Right lobe of liver (tissue), 6 donors: ENCODE data around the gene URB1. TPM values are rescaled to one million over a fixed set of nuclear protein-coding genes. Genes with fewer than 3 reads are reported as not detected.

Experiments used
- ATAC-seq, 4 donors: fragments of 200-7000 bp; cut with Tn5 transposase; one replicate each; pipeline ENCODE4 v1.9.1; 2020; ENCODE audit warnings: mild to moderate bottlenecking in 4 of 4, moderate library complexity in 4 of 4
- DNase-seq, 3 donors: peaks; one replicate each; pipeline ENCODE4 v3.0.0-alpha.2; 2020
- H3K27ac ChIP-seq, 3 donors: fragments of 200-600 bp; one replicate each; pipeline ENCODE4 v1.8.0; 2022
- H3K27me3 ChIP-seq, 2 donors: fragments of 200-600 bp; one replicate each; pipeline ENCODE4 v1.8.0; 2022
- H3K36me3 ChIP-seq, 4 donors: fragments of 200-600 bp; sonication (generic) in 1 of 4; one replicate each; pipeline versions ENCODE4 v1.5.1 to v1.8.0; 2017 to 2022; ENCODE audit warnings: control low read depth in 1 of 4
- H3K4me1 ChIP-seq, 4 donors: fragments of 200-600 bp; sonication (generic) in 1 of 4; one replicate each; pipeline versions ENCODE4 v1.5.1 to v1.8.0; 2017 to 2022; ENCODE audit warnings: control low read depth in 1 of 4
- H3K4me3 ChIP-seq, 3 donors: fragments of 200-600 bp; one replicate each; pipeline ENCODE4 v1.8.0; 2022
- H3K9me3 ChIP-seq, 4 donors: fragments of 200-600 bp; sonication (generic) in 1 of 4; one replicate each; pipeline versions ENCODE4 v1.5.1 to v1.8.0; 2017 to 2022; ENCODE audit warnings: control low read depth in 1 of 4
- CTCF ChIP-seq, 4 donors: fragments of 200-600 bp in 3 of 4; fragments of 450-650 bp in 1 of 4; IDR thresholded peaks; one replicate each; pipeline versions ENCODE4 v1.5.1 to v1.8.0; 2016 to 2022; ENCODE audit warnings: antibody characterized with exemption in 4 of 4, mild to moderate bottlenecking in 2 of 4
- POLR2A ChIP-seq: fragments of 450-650 bp; IDR thresholded peaks from one replicate; pipeline ENCODE4 v1.6.1; 2017; ENCODE audit warnings: antibody characterized with exemption, mild to moderate bottlenecking
- WGBS: methylation state at CpG from one replicate; pipeline ENCODE4 v1.1.6; 2018; ENCODE audit warnings: low coverage, low lambda C conversion rate; ENCODE audit not compliant: insufficient coverage; ENCODE audit errors: missing lambda C conversion rate; 5-methylcytosine and 5-hydroxymethylcytosine counted together
- intact Hi-C, 2 donors: fragments of 100-400 bp; cut with DNase I; formaldehyde crosslinking; loops; one replicate each; pipeline versions ENCODE4 v1.11.2 to v1.14.1; 2022
- total RNA-seq, 6 experiments: library from RNA; depleted of rRNA in 2 of 6; stranded (reverse); fragments of >200 nt in 2 of 6; fragmentation: NEBNext Ultra II Directional in 3 of 6; extraction: Animal tissue kit (Norgen Biotek cat#: 25700) in 3 of 6; gene quantifications; one replicate each; pipeline versions ENCODE4 v1.1.0 to v1.2.4, GENCODE V29; 2016 to 2023
- donor health status: DM: no; HTN: yes; CAD: no.
- donor health status: DM: no; HTN: no; CAD: no.
- donor health status: DM: no; HTN: no; CAD: no.
- donor health status: DM: no; HTN: yes; CAD: no.
- donor health status: DM: no; HTN: yes; CAD: no.

Gene URB1
- total RNA-seq, 6 experiments from 2014 or later, result 6.3 to 13.6 (median 9.8) TPM

GRCh38 chr21:32302560-32302959 is 90.3 kb downstream of the URB1 start:
- no peak for ATAC-seq
- no peak for TF ChIP-seq CTCF (IDR thresholded peaks at IDR 0.05)
- TF ChIP-seq POLR2A, result no peak
- intact Hi-C loops, result no loop called here

GRCh38 chr21:32301596-32301995 is 91.2 kb downstream of the URB1 start:
- ATAC-seq (no peak), DNase-seq (no peak)
- no peaks in the 10 kb centered on the region for H3K9me3 ChIP-seq
- intact Hi-C loops, result no loop called here
- H3K36me3 ChIP-seq, result no peaks in the 10 kb centered on the region
- H3K4me1 ChIP-seq, result peaks cover 0 to 17% (median 4%) of the 10 kb centered on the region in 4 donors
- no peak overlapping the region for H3K4me3 ChIP-seq
- no peaks in the 10 kb centered on the region for H3K27me3 ChIP-seq
- WGBS, result 54% methylated on average over 2 of the region's 2 CpGs
- no peak overlapping the region for H3K27ac ChIP-seq
- TF ChIP-seq CTCF (IDR thresholded peaks at IDR 0.05) (no peak), POLR2A (no peak)

More at GRCh38 chr21:32302560-32302959, 90.3 kb downstream of the URB1 start:
- Histone ChIP-seq H3K9me3 (no peaks in the 10 kb centered on the region), H3K4me1 (peaks cover 0 to 17% (median 4%) of the 10 kb centered on the region in 4 donors), H3K36me3 (no peaks in the 10 kb centered on the region), H3K27me3 (no peaks in the 10 kb centered on the region), H3K4me3 (no peak overlapping the region), H3K27ac (no peak overlapping the region)
- no peak for DNase-seq
- WGBS, result 65% methylated on average over 6 of the region's 6 CpGs

GRCh38 chr21:32300117-32300681 is 92.6 kb downstream of the URB1 start:
- TF ChIP-seq CTCF (IDR thresholded peaks at IDR 0.05) (no peak), POLR2A (no peak)
- WGBS, result 97% methylated on average over 35 of the region's 41 CpGs
- H3K9me3 ChIP-seq, result no peaks in the 10 kb centered on the region
- ATAC-seq (no peak), DNase-seq (no peak)
- H3K27ac ChIP-seq, result no peak overlapping the region
- H3K36me3 ChIP-seq, result no peaks in the 10 kb centered on the region
- intact Hi-C loops, result no loop called here
- H3K4me1 ChIP-seq, result peaks cover 0 to 17% (median 4%) of the 10 kb centered on the region in 4 donors
- no peaks in the 10 kb centered on the region for H3K27me3 ChIP-seq
- no peak overlapping the region for H3K4me3 ChIP-seq

GRCh38 chr21:32299695-32300094 is 93.1 kb downstream of the URB1 start:
- no peaks in the 10 kb centered on the region for H3K36me3 ChIP-seq
- H3K9me3 ChIP-seq, result no peaks in the 10 kb centered on the region
- no peak for DNase-seq
- H3K27ac ChIP-seq, result no peak overlapping the region
- WGBS, result 73% methylated on average over 6 of the region's 6 CpGs
- no peak for ATAC-seq
- intact Hi-C loops, result no loop called here
- no peak overlapping the region for H3K4me3 ChIP-seq
- peaks cover 0 to 17% (median 4%) of the 10 kb centered on the region in 4 donors for H3K4me1 ChIP-seq
- H3K27me3 ChIP-seq, result no peaks in the 10 kb centered on the region
- TF ChIP-seq POLR2A (no peak), CTCF (IDR thresholded peaks at IDR 0.05) (no peak)
